Neutrophil (primary cell): Measurements from ENCODE around the gene KRTAP5-9.

Experiments used
- H3K27ac ChIP-seq: fragments of 200-600 bp; sonication (generic); 2 replicates; pipeline ENCODE4 v1.5.1; 2016; ENCODE audit warnings: mild to moderate bottlenecking, moderate library complexity
- H3K27me3 ChIP-seq: fragments of 200-600 bp; sonication (generic); 2 replicates; pipeline ENCODE4 v1.6.0; 2016; ENCODE audit warnings: mild to moderate bottlenecking
- H3K36me3 ChIP-seq: fragments of 200-600 bp; sonication (generic); 2 replicates; pipeline ENCODE4 v1.5.1; 2017
- H3K4me1 ChIP-seq, 2 experiments: fragments of 200-600 bp in 1 of 2; sonication (generic) in 1 of 2; 1 replicate in 1 of 2; 2 replicates in 1 of 2; pipeline versions ENCODE4 v1.5.1 to v1.6.1; 2013 to 2016; ENCODE audit warnings: low read depth in 1 of 2, low read length in 1 of 2, mild to moderate bottlenecking in 1 of 2, moderate library complexity in 1 of 2; ENCODE audit not compliant: control insufficient read depth in 1 of 2, insufficient read depth in 1 of 2
- H3K4me3 ChIP-seq, 2 experiments: fragments of 200-600 bp in 1 of 2; sonication (generic) in 1 of 2; 1 replicate in 1 of 2; 2 replicates in 1 of 2; pipeline ENCODE4 v1.5.1; 2013 to 2016; ENCODE audit warnings: low read depth in 1 of 2, low read length in 1 of 2, mild to moderate bottlenecking in 1 of 2, moderate library complexity in 1 of 2
- H3K9me3 ChIP-seq: fragments of 200-600 bp; sonication (generic); 2 replicates; pipeline ENCODE4 v1.5.1; 2016
- TF ChIP-seq, protein P1 (sequence below): fragments of 200-600 bp; sonication (generic); IDR thresholded peaks from 2 replicates; pipeline ENCODE4 v1.5.1; 2016; ENCODE audit warnings: antibody characterized with exemption

Gene KRTAP5-9

DNA sequence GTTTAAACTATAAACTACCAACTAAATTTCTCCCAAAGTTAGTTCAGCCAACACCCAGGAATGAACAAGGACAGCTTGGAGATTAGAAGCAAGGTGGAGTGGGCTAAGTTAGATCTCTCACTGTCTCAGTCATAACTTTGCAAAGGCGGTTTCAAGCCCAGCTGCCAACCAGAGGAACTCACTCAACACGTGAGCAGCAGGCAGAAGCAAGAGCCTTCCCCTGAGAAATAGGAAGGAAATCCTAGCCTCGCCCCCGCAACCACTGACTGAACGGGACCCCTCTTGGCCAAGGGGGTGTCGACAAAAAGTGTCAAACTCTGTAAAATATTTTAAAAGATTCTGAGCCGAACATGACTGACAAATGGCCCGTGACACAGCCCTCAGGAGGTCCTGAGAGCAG is 4.4 kb upstream of the KRTAP5-9 start:
- H3K27me3 ChIP-seq, result no peaks in the 10 kb centered on the region
- H3K27ac ChIP-seq, result no peak overlapping the region
- no peaks in the 10 kb centered on the region for H3K36me3 ChIP-seq
- TF ChIP-seq, protein P1, sequence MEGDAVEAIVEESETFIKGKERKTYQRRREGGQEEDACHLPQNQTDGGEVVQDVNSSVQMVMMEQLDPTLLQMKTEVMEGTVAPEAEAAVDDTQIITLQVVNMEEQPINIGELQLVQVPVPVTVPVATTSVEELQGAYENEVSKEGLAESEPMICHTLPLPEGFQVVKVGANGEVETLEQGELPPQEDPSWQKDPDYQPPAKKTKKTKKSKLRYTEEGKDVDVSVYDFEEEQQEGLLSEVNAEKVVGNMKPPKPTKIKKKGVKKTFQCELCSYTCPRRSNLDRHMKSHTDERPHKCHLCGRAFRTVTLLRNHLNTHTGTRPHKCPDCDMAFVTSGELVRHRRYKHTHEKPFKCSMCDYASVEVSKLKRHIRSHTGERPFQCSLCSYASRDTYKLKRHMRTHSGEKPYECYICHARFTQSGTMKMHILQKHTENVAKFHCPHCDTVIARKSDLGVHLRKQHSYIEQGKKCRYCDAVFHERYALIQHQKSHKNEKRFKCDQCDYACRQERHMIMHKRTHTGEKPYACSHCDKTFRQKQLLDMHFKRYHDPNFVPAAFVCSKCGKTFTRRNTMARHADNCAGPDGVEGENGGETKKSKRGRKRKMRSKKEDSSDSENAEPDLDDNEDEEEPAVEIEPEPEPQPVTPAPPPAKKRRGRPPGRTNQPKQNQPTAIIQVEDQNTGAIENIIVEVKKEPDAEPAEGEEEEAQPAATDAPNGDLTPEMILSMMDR, result no peak
- H3K4me3 ChIP-seq, result no peak overlapping the region
- H3K9me3 ChIP-seq, result no peaks in the 10 kb centered on the region
- H3K4me1 ChIP-seq, result no peaks in the 10 kb centered on the region

DNA sequence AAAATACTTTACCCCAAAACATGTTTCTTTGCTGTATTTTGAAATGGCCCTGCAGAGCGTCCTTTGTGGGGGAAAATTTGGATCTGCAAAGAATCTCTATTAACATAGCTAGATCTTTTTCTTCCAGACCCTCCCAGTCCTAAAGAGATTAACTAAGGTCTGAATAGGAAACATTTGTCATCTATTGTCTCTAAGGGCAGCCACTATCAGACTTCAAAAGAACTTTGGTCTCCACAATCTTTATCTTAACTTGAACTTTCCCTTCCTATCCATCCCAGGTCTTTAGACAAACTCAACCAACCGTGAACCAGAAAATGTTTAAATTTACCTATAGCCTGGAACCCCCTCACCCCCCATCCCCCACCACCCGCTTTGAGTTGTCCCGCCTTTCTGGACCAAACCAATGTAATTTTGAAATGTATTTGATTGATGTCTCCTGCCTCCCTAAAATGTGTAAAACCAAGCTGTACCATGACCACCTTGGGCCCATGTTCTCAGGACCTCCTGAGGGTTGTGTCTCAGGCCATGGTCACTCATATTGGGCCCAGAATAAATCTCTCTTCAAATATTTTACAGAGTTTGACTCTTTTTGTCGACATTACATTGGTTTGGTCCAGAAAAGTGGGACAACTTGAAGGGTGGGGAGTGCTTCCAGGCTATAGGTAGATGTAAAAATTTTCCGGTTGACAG is 3.5 kb upstream of the KRTAP5-9 start:
- TF ChIP-seq, protein P1, result no peak
- Histone ChIP-seq H3K4me3 (no peak overlapping the region), H3K9me3 (no peaks in the 10 kb centered on the region), H3K36me3 (no peaks in the 10 kb centered on the region), H3K27me3 (no peaks in the 10 kb centered on the region), H3K27ac (no peak overlapping the region), H3K4me1 (no peaks in the 10 kb centered on the region)

DNA sequence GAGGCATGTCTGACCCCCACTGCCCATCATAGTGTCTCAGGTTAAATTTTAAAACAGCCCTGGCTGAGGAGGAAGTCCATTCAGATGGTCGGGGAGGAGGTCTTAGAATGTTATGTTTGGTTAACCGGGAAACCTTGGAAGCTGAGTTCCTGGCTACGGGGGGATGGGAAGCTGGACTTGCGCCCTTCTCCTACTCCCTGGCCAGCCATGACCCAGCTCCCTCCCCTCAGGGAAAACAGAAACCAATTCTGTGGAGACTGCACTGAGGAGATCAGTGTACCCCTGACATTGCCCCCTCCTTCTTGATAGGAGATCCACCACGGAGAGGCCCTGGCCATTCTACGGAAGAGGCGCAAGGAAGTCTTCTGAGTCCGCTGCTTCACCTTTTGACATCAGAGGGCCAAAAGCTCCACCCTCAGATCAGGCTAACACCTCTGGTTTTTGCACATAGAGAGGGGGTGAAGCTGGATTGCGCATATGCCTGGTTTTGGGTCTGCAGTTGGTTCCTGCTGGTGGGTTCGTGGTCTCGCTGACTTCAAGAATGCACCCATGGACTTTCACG is 2.7 kb upstream of the KRTAP5-9 start:
- Histone ChIP-seq H3K9me3 (no peaks in the 10 kb centered on the region), H3K4me3 (no peak overlapping the region), H3K27me3 (no peaks in the 10 kb centered on the region), H3K27ac (no peak overlapping the region), H3K36me3 (no peaks in the 10 kb centered on the region), H3K4me1 (no peaks in the 10 kb centered on the region)
- TF ChIP-seq, protein P1, result no peak

DNA sequence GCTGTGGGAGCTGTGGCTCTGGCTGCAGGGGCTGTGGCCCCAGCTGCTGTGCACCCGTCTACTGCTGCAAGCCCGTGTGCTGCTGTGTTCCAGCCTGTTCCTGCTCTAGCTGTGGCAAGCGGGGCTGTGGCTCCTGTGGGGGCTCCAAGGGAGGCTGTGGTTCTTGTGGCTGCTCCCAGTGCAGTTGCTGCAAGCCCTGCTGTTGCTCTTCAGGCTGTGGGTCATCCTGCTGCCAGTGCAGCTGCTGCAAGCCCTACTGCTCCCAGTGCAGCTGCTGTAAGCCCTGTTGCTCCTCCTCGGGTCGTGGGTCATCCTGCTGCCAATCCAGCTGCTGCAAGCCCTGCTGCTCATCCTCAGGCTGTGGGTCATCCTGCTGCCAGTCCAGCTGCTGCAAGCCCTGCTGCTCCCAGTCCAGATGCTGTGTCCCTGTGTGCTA is 514 bp downstream of the KRTAP5-9 start:
- H3K9me3 ChIP-seq, result no peaks in the 10 kb centered on the region
- no peak overlapping the region for H3K27ac ChIP-seq
- no peak overlapping the region for H3K4me3 ChIP-seq
- H3K27me3 ChIP-seq, result no peaks in the 10 kb centered on the region
- TF ChIP-seq, protein P1, result no peak
- no peaks in the 10 kb centered on the region for H3K4me1 ChIP-seq
- H3K36me3 ChIP-seq, result no peaks in the 10 kb centered on the region

DNA sequence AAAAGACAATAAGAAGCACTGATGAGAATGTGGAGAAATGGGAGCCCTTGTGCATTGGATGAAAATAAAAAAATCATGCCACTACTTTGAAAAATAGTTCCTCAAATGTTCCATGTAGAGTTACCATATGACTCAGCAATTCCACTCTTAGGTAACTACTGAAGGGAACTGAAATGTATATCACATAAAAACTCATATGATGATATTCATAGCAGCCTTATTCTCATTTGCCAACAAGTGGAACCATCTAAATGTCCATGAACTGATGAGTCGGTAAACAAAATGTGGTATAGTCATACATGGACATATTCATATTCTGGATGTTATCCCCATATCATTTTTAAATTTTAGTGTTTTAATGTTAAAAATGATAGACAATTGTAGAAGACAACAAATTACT is 3.5 kb downstream of the KRTAP5-9 start:
- Histone ChIP-seq H3K27me3 (no peaks in the 10 kb centered on the region), H3K4me1 (no peaks in the 10 kb centered on the region), H3K9me3 (no peaks in the 10 kb centered on the region), H3K27ac (no peak overlapping the region), H3K36me3 (no peaks in the 10 kb centered on the region), H3K4me3 (no peak overlapping the region)
- TF ChIP-seq, protein P1, result no peak
